HEK293T (cell line): ENCODE results near the gene RNASE7.

Experiments
- CTCF ChIA-PET: fragments of 350-600 bp; formaldehyde crosslinking; extraction: SDS; loops from one replicate; lab custom pipeline; 2021; ENCODE audit warnings: antibody characterized with exemption, inconsistent platforms; lab: Yijun Ruan, JAX
- POLR2A ChIA-PET: fragments of 350-600 bp; formaldehyde crosslinking; extraction: SDS; loops from one replicate; lab custom pipeline; 2020; ENCODE audit warnings: antibody characterized with exemption, inconsistent platforms; lab: Yijun Ruan, JAX
- DNase-seq: peaks from one replicate; pipeline ENCODE4 v3.0.0; 2012; ENCODE audit warnings: mixed read lengths; ENCODE audit errors: extremely low spot score
- ARNT ChIP-seq: fragments of 450-650 bp; IDR thresholded peaks from 2 replicates; pipeline ENCODE4 v1.6.1; 2017; ENCODE audit warnings: mild to moderate bottlenecking
- BHLHE40 ChIP-seq: fragments of 450-650 bp; IDR thresholded peaks from 2 replicates; pipeline ENCODE4 v1.6.1; 2016; ENCODE audit warnings: mild to moderate bottlenecking, moderate library complexity, borderline replicate concordance
- CTBP1 ChIP-seq: fragments of 450-650 bp; IDR thresholded peaks from 2 replicates; pipeline ENCODE4 v1.6.1; 2016; ENCODE audit warnings: borderline replicate concordance
- ELF4 ChIP-seq: fragments of 450-650 bp; IDR thresholded peaks from 2 replicates; pipeline ENCODE4 v1.6.1; 2017; ENCODE audit warnings: antibody characterized with exemption
- FOXA1 ChIP-seq: fragments of 450-650 bp; IDR thresholded peaks from 2 replicates; pipeline ENCODE4 v1.6.1; 2016; ENCODE audit warnings: mild to moderate bottlenecking
- FOXK2 ChIP-seq: fragments of 450-650 bp; IDR thresholded peaks from 2 replicates; pipeline ENCODE4 v1.6.1; 2016; ENCODE audit warnings: mild to moderate bottlenecking
- FOXM1 ChIP-seq: fragments of 450-650 bp; IDR thresholded peaks from 2 replicates; pipeline ENCODE4 v1.6.1; 2017; ENCODE audit warnings: mild to moderate bottlenecking, borderline replicate concordance
- HDGF ChIP-seq: fragments of 450-650 bp; IDR thresholded peaks from 2 replicates; pipeline ENCODE4 v1.6.1; 2017; ENCODE audit warnings: antibody characterized with exemption, borderline replicate concordance
- L3MBTL2 ChIP-seq: fragments of 450-650 bp; conservative IDR thresholded peaks from 2 replicates; pipeline ENCODE4 v1.6.1; 2016; ENCODE audit warnings: mild to moderate bottlenecking
- LEF1 ChIP-seq: fragments of 450-650 bp; IDR thresholded peaks from 2 replicates; pipeline ENCODE4 v1.6.1; 2017; ENCODE audit warnings: mild to moderate bottlenecking, borderline replicate concordance
- NFRKB ChIP-seq: fragments of 450-650 bp; IDR thresholded peaks from 2 replicates; pipeline ENCODE4 v1.6.1; 2016; ENCODE audit warnings: mild to moderate bottlenecking, moderate library complexity
- SP1 ChIP-seq: fragments of 450-650 bp; IDR thresholded peaks from 2 replicates; pipeline ENCODE4 v1.6.1; 2017
- SUZ12 ChIP-seq: fragments of 450-650 bp; IDR thresholded peaks from 2 replicates; pipeline ENCODE4 v1.6.1; 2016; ENCODE audit warnings: mild to moderate bottlenecking
- TARDBP ChIP-seq: fragments of 450-650 bp; IDR thresholded peaks from 2 replicates; pipeline ENCODE4 v1.6.1; 2016
- ZNF384 ChIP-seq: fragments of 450-650 bp; IDR thresholded peaks from 2 replicates; pipeline ENCODE4 v1.6.1; 2016
- TF ChIP-seq, protein P1 (sequence below): fragments of 450-650 bp; IDR thresholded peaks from 2 replicates; pipeline ENCODE4 v1.6.1; 2016

RNASE7 gene

GRCh38 chr14:21081521-21082142 is 39.5 kb downstream of the RNASE7 start:
- no peak for TF ChIP-seq SUZ12
- ChIA-PET CTCF (no interaction called here), POLR2A (interaction anchor here (1.5 kb wide), 1 partner anchor 10 kb away, joined by 10 read pairs; no protein-coding TSS in a partner anchor)
- DNase-seq = no peak

DNA sequence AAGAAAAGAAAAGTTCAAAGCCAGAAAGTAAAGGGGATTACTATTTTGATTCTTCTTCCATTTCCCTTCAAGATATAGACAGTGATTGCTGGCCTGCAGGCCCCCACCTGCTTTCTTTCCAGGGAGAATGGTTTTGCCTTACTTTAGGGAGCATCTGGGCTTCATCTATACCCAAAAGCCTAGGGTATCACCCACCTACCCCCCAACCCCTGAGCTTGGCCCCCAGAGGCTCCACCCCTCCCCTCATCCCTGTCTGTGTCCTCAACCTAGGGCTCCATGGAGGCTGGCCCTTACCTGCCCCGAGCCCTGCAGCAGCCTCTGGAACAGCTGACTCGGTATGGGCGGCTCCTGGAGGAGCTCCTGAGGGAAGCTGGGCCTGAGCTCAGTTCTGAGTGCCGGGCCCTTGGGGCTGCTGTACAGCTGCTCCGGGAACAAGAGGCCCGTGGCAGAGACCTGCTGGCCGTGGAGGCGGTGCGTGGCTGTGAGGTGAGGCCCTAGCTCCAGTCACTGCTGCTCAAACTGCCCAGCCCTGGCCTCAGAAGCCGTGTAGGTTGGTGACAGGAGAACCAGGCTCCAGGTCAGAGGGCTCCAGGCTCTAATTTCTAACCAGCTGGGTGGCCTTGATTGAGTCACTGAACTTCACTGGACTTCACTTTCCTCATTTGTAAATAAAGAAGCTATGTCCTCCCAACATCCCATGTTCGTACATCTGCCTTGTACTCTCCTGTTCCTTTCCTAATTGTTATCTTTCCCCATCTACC is 41.6 kb downstream of the RNASE7 start:
- DNase-seq = no peak
- POLR2A ChIA-PET = interaction anchor here (0.6 to 6.3 kb wide), 2 partner anchors 12 to 25 kb away, joined by 5 to 37 read pairs; partner anchors contain the start of gene ARHGEF40
- CTCF ChIA-PET = interaction anchor here (1.3 kb wide), 1 partner anchor 9 kb away, joined by 5 read pairs; no protein-coding TSS in a partner anchor
- no peak for TF ChIP-seq NFRKB
- no peak for TF ChIP-seq CTBP1
- no peak for TF ChIP-seq FOXM1
- TF ChIP-seq ZNF384 = no peak
- no peak for TF ChIP-seq ELF4
- no peak for TF ChIP-seq TARDBP
- no peak for TF ChIP-seq ARNT
- TF ChIP-seq LEF1 = no peak
- TF ChIP-seq HDGF = no peak
- TF ChIP-seq FOXK2 = no peak
- TF ChIP-seq L3MBTL2 = no peak
- TF ChIP-seq FOXA1 = no peak
- no peak for TF ChIP-seq SP1

DNA sequence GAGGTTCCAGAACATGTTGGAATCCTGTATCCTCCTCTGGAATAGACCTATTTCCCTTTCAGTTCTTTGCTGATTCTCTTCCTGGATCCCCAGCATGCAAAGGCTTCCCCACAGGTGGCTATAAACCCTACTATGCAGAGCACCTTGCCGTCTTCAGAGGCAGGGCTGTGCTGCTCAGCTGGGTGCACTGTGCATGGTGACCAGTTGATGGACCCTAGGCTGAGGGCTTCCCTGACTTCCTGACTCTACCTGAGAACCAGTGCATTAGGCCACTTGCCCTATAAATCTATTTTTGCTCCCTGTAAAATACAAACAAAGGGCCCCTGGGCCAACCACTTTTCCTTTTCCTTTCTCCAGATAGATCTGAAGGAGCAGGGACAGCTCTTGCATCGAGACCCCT is 42.2 kb downstream of the RNASE7 start:
- ChIA-PET CTCF (interaction anchor here (1.3 kb wide), 1 partner anchor 8 kb away, joined by 5 read pairs; no protein-coding TSS in a partner anchor), POLR2A (interaction anchor here (6.3 kb wide), 1 partner anchor 13 kb away, joined by 37 read pairs; the partner anchor contains the start of gene ARHGEF40)
- TF ChIP-seq, protein P1, sequence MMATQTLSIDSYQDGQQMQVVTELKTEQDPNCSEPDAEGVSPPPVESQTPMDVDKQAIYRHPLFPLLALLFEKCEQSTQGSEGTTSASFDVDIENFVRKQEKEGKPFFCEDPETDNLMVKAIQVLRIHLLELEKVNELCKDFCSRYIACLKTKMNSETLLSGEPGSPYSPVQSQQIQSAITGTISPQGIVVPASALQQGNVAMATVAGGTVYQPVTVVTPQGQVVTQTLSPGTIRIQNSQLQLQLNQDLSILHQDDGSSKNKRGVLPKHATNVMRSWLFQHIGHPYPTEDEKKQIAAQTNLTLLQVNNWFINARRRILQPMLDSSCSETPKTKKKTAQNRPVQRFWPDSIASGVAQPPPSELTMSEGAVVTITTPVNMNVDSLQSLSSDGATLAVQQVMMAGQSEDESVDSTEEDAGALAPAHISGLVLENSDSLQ = no peak
- TF ChIP-seq SP1 (no peak), BHLHE40 (no peak), CTBP1 (no peak), FOXM1 (no peak), ELF4 (no peak), HDGF (no peak), NFRKB (no peak), FOXK2 (no peak), ZNF384 (no peak), LEF1 (no peak), FOXA1 (no peak), ARNT (no peak), L3MBTL2 (no peak), TARDBP (no peak), SUZ12 (no peak)
- DNase-seq = no peak

- CTCF ChIA-PET = interaction anchor here (1.1 kb wide), 1 partner anchor 20 kb away, joined by 5 read pairs; no protein-coding TSS in a partner anchor
- TF ChIP-seq ZNF384 (no peak), LEF1 (no peak), HDGF (no peak), NFRKB (no peak), SUZ12 (no peak), ARNT (no peak), TARDBP (no peak)
- POLR2A ChIA-PET = interaction anchor here (6.3 kb wide), 1 partner anchor 14 kb away, joined by 37 read pairs; the partner anchor contains the start of gene ARHGEF40
- DNase-seq = no peak
Observed at GRCh38 chr14:21084998-21085853, 43.1 kb downstream of the RNASE7 start.

GRCh38 chr14:21086908-21087293 is 44.7 kb downstream of the RNASE7 start:
- POLR2A ChIA-PET = interaction anchor here (1.3 to 6.3 kb wide), 2 partner anchors 16 to 18 kb away, joined by 4 to 37 read pairs; partner anchors contain the start of gene ARHGEF40
- no peak for TF ChIP-seq ZNF384
- no peak for TF ChIP-seq TARDBP
- TF ChIP-seq CTBP1 = no peak
- no peak for DNase-seq
- CTCF ChIA-PET = interaction anchor here (0.6 to 2.0 kb wide), 7 partner anchors 16 to 71 kb away, joined by 3 to 10 read pairs (median 3); partner anchors contain the start of gene ARHGEF40

GRCh38 chr14:21087294-21088091 is 45.3 kb downstream of the RNASE7 start:
- ChIA-PET POLR2A (interaction anchor here (1.3 to 6.3 kb wide), 2 partner anchors 16 to 19 kb away, joined by 4 to 37 read pairs; partner anchors contain the start of gene ARHGEF40), CTCF (interaction anchor here (0.8 to 2.0 kb wide), 5 partner anchors 16 to 72 kb away, joined by 3 to 10 read pairs (median 5); partner anchors contain the start of gene ARHGEF40)
- TF ChIP-seq LEF1 = no peak
- no peak for TF ChIP-seq HDGF
- TF ChIP-seq BHLHE40 = no peak
- no peak for TF ChIP-seq ARNT
- no peak for TF ChIP-seq FOXK2
- TF ChIP-seq FOXA1 = no peak
- TF ChIP-seq, protein P1 = no peak
- TF ChIP-seq SUZ12 = no peak
- TF ChIP-seq FOXM1 = no peak
- TF ChIP-seq ELF4 = no peak
- no peak for TF ChIP-seq CTBP1
- no peak for TF ChIP-seq ZNF384
- TF ChIP-seq L3MBTL2 = no peak
- no peak for TF ChIP-seq SP1
- no peak for TF ChIP-seq NFRKB
- no peak for TF ChIP-seq TARDBP
- no peak for DNase-seq
